GM18502 (cell line): ENCODE data around the gene CAMK1.

ENCODE experiments used
- ATAC-seq: cut with Tn5 transposase; IDR thresholded peaks from one replicate; pipeline ENCODE4 v1.9.1; 2021; ENCODE audit warnings: mild to moderate bottlenecking; ENCODE audit not compliant: unreplicated experiment, poor library complexity

The CAMK1 gene

GRCh38 chr3:9716801-9717555, 52.8 kb downstream of the CAMK1 start:
- no peak for ATAC-seq

- ATAC-seq = no peak
Measured at GRCh38 chr3:9715764-9716437, 53.8 kb downstream of the CAMK1 start.

- ATAC-seq = no peak
Measured at GRCh38 chr3:9715136-9715535, 54.6 kb downstream of the CAMK1 start.

- ATAC-seq = no peak
Measured at GRCh38 chr3:9713142-9713541, 56.6 kb downstream of the CAMK1 start.

- no peak for ATAC-seq
Measured at GRCh38 chr3:9712415-9712814, 57.3 kb downstream of the CAMK1 start.

GRCh38 chr3:9710174-9710739, 59.5 kb downstream of the CAMK1 start:
- no peak for ATAC-seq
